HG02798 (cell line): Measurements from ENCODE around the gene SPDEF.

Source experiments
- ATAC-seq: cut with Tn5 transposase; IDR thresholded peaks from one replicate; pipeline ENCODE4 v1.9.1; 2021; ENCODE audit warnings: mild to moderate bottlenecking; ENCODE audit not compliant: unreplicated experiment, poor library complexity

Gene SPDEF

GRCh38 chr6:34517966-34518365, 38.2 kb downstream of the SPDEF start:
- no peak for ATAC-seq

- no peak for ATAC-seq
Measured at GRCh38 chr6:34517461-34517881, 38.7 kb downstream of the SPDEF start.

GRCh38 chr6:34516391-34517324, 39.5 kb downstream of the SPDEF start:
- no peak for ATAC-seq

- no peak for ATAC-seq
Measured at GRCh38 chr6:34515473-34516387, 40.4 kb downstream of the SPDEF start.

- no peak for ATAC-seq
Measured at GRCh38 chr6:34514593-34515472, 41.3 kb downstream of the SPDEF start.

- ATAC-seq: no peak
Measured at GRCh38 chr6:34514112-34514511, 42.0 kb downstream of the SPDEF start.

- ATAC-seq: no peak
Measured at GRCh38 chr6:34513646-34514045, 42.5 kb downstream of the SPDEF start.

GRCh38 chr6:34512738-34513115, 43.4 kb downstream of the SPDEF start:
- ATAC-seq: no peak

- ATAC-seq: no peak
Measured at GRCh38 chr6:34511915-34512737, 44.0 kb downstream of the SPDEF start.

GRCh38 chr6:34511214-34511914, 44.8 kb downstream of the SPDEF start:
- ATAC-seq: no peak

GRCh38 chr6:34510299-34510698, 45.8 kb downstream of the SPDEF start:
- no peak for ATAC-seq

GRCh38 chr6:34509782-34510181, 46.3 kb downstream of the SPDEF start:
- no peak for ATAC-seq

GRCh38 chr6:34508425-34508824, 47.7 kb downstream of the SPDEF start:
- ATAC-seq: no peak

- no peak for ATAC-seq
Measured at GRCh38 chr6:34506718-34507117, 49.4 kb downstream of the SPDEF start.

- ATAC-seq: no peak
Measured at GRCh38 chr6:34497411-34497810, 58.7 kb downstream of the SPDEF start.

- no peak for ATAC-seq
Measured at GRCh38 chr6:34496103-34496685, 59.9 kb downstream of the SPDEF start.

GRCh38 chr6:34494973-34495372, 61.2 kb downstream of the SPDEF start:
- ATAC-seq: no peak

GRCh38 chr6:34493344-34493743, 62.8 kb downstream of the SPDEF start:
- no peak for ATAC-seq
